GM18499 (cell line): ENCODE results near the gene VPS54.

Source experiments
- ATAC-seq: cut with Tn5 transposase; IDR thresholded peaks from one replicate; pipeline ENCODE4 v1.9.1; 2021; ENCODE audit warnings: moderate number of reproducible peaks; ENCODE audit not compliant: insufficient read depth, unreplicated experiment

The VPS54 gene

GRCh38 chr2:63875559-63876245 is 143.5 kb downstream of the VPS54 start:
- ATAC-seq: no peak

GRCh38 chr2:63875131-63875527 is 144.1 kb downstream of the VPS54 start:
- no peak for ATAC-seq

- ATAC-seq: no peak
These were observed 144.8 kb downstream of the VPS54 start for GRCh38 chr2:63874204-63875130.

- ATAC-seq: no peak
These were observed 146.5 kb downstream of the VPS54 start for GRCh38 chr2:63872571-63873328.

- no peak for ATAC-seq
These were observed 147.4 kb downstream of the VPS54 start for GRCh38 chr2:63871864-63872263.

GRCh38 chr2:63870679-63871078 is 148.5 kb downstream of the VPS54 start:
- ATAC-seq: no peak

GRCh38 chr2:63866009-63866709 is 153.1 kb downstream of the VPS54 start:
- no peak for ATAC-seq

GRCh38 chr2:63865159-63865799 is 153.9 kb downstream of the VPS54 start:
- no peak for ATAC-seq

- no peak for ATAC-seq
These were observed 155.5 kb downstream of the VPS54 start for GRCh38 chr2:63863707-63864106.

GRCh38 chr2:63862806-63863205 is 156.4 kb downstream of the VPS54 start:
- no peak for ATAC-seq

GRCh38 chr2:63861220-63861822 is 157.9 kb downstream of the VPS54 start:
- ATAC-seq: no peak

GRCh38 chr2:63858291-63858690 is 160.9 kb downstream of the VPS54 start:
- no peak for ATAC-seq

GRCh38 chr2:63856303-63856603 is 163.0 kb downstream of the VPS54 start:
- ATAC-seq: no peak

GRCh38 chr2:63855418-63856302 is 163.6 kb downstream of the VPS54 start:
- ATAC-seq: no peak

- no peak for ATAC-seq
These were observed 165.5 kb downstream of the VPS54 start for GRCh38 chr2:63853527-63854310.

- ATAC-seq: no peak
These were observed 167.4 kb downstream of the VPS54 start for GRCh38 chr2:63851691-63852311.

GRCh38 chr2:63850649-63851048 is 168.6 kb downstream of the VPS54 start:
- ATAC-seq: no peak
